Measurements from ENCODE around the gene GNAS. TPM values are rescaled to one million over a fixed set of nuclear protein-coding genes. Genes with fewer than 3 reads are reported as not detected.

Gene GNAS
- total RNA-seq, 1 donor from 2014 or later = 1,425 TPM

GRCh38 chr20:58892141-58892931 lies 39.8 kb downstream of the GNAS start:
- Mint-ChIP-seq H3K4me3 (peak overlapping the region; percentile 95), H3K9me3 (no peaks in the 10 kb centered on the region), H3K27me3 (ENCODE audit: low read depth) (peaks cover 9% of the 10 kb centered on the region), H3K27ac (ENCODE audit: unreplicated experiment) (peak overlapping the region; percentile 99), H3K36me3 (ENCODE audit: low read depth) (peaks cover 5% of the 10 kb centered on the region), H3K4me1 (peaks cover 60% of the 10 kb centered on the region)
- TF ChIP-seq CTCF (conservative IDR thresholded peaks at IDR 0.05) = no peak
- peak; percentile 56 for DNase-seq (ENCODE audit: low read depth, low spot score)

GRCh38 chr20:58892932-58893224 lies 40.4 kb downstream of the GNAS start:
- Mint-ChIP-seq H3K27ac (ENCODE audit: unreplicated experiment) (peak overlapping the region; percentile 99), H3K27me3 (ENCODE audit: low read depth) (peaks cover 9% of the 10 kb centered on the region), H3K4me1 (peaks cover 60% of the 10 kb centered on the region)

GRCh38 chr20:58893355-58894120 lies 41.0 kb downstream of the GNAS start:
- H3K9me3 Mint-ChIP-seq = no peaks in the 10 kb centered on the region
- peaks cover 9% of the 10 kb centered on the region for H3K36me3 Mint-ChIP-seq (ENCODE audit: low read depth)
- peaks cover 59% of the 10 kb centered on the region for H3K4me1 Mint-ChIP-seq
- H3K27ac Mint-ChIP-seq (ENCODE audit: unreplicated experiment) = no peak overlapping the region
- H3K27me3 Mint-ChIP-seq (ENCODE audit: low read depth) = peaks cover 9% of the 10 kb centered on the region
- peak overlapping the region; percentile 92 for H3K4me3 Mint-ChIP-seq
- DNase-seq (ENCODE audit: low read depth, low spot score) = no peak
- TF ChIP-seq CTCF (conservative IDR thresholded peaks at IDR 0.05) = no peak

More at GRCh38 chr20:58892932-58893224, 40.4 kb downstream of the GNAS start:
- TF ChIP-seq CTCF (conservative IDR thresholded peaks at IDR 0.05) = no peak
- no peak for DNase-seq (ENCODE audit: low read depth, low spot score)
- no peaks in the 10 kb centered on the region for H3K9me3 Mint-ChIP-seq
- peaks cover 7% of the 10 kb centered on the region for H3K36me3 Mint-ChIP-seq (ENCODE audit: low read depth)
- peak overlapping the region; percentile 95 for H3K4me3 Mint-ChIP-seq

GRCh38 chr20:58894652-58895447 lies 42.3 kb downstream of the GNAS start:
- Mint-ChIP-seq H3K27ac (ENCODE audit: unreplicated experiment) (no peak overlapping the region), H3K4me3 (peak overlapping the region; percentile 92), H3K9me3 (no peaks in the 10 kb centered on the region), H3K36me3 (ENCODE audit: low read depth) (peaks cover 15% of the 10 kb centered on the region), H3K4me1 (peaks cover 71% of the 10 kb centered on the region), H3K27me3 (ENCODE audit: low read depth) (peaks cover 8% of the 10 kb centered on the region)
- no peak for TF ChIP-seq CTCF (conservative IDR thresholded peaks at IDR 0.05)
- no peak for DNase-seq (ENCODE audit: low read depth, low spot score)

- TF ChIP-seq CTCF (conservative IDR thresholded peaks at IDR 0.05) = no peak
- Mint-ChIP-seq H3K4me1 (peaks cover 77% of the 10 kb centered on the region), H3K36me3 (ENCODE audit: low read depth) (peaks cover 15% of the 10 kb centered on the region), H3K9me3 (no peaks in the 10 kb centered on the region), H3K27me3 (ENCODE audit: low read depth) (peaks cover 7% of the 10 kb centered on the region), H3K4me3 (peak overlapping the region; percentile 92), H3K27ac (ENCODE audit: unreplicated experiment) (no peak overlapping the region)
- DNase-seq (ENCODE audit: low read depth, low spot score) = no peak
Measured at GRCh38 chr20:58895448-58896180, 43.1 kb downstream of the GNAS start.

Measured in neural crest cell (in vitro differentiated cells).